ENCODE results near the gene ADGRG3.

DNA sequence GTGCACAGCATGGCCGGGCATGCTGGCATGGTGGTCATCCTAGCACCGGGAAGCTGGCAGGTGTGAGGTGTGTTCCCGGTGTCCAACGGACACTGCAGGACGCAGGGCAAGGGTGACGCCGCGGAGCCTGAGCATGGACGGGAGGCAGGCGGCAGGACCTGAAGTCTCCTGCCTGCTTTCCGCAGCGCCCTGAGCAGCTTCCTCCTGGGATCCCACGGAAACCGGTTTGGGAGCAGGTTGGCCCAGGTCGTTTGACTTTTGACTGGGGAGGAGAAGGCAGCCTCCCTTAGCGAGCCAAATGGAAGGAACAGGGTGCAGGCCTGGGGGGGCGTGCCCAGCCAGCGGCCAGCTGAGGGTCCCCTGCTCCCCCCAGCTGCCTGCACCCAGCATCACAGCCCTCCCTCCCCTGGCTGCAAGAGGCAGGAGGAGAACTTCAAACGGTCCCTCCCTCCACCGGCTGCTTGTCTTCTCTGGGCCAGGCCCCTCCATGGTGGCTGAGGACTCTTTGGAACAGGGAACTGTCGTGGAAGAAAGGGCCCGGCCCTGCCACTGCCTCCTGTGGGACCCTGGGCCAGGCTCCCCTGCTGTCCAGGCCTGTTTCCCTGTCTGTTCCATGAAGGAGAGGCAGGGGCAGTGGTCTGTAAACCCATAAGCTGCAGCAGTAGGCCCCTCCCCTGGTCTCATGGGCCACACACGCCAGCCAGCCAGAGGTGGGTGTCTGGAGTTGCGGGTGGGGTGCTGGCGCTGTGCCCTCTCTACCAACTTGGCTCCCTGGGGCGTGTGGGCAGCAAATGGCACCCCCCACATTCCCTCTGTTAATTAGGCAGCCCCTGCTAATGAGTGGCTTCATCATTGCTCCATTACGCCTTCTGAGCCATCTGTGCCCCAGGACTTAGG, 47.5 kb upstream of the ADGRG3 start:
- TF ChIP-seq, protein P1, sequence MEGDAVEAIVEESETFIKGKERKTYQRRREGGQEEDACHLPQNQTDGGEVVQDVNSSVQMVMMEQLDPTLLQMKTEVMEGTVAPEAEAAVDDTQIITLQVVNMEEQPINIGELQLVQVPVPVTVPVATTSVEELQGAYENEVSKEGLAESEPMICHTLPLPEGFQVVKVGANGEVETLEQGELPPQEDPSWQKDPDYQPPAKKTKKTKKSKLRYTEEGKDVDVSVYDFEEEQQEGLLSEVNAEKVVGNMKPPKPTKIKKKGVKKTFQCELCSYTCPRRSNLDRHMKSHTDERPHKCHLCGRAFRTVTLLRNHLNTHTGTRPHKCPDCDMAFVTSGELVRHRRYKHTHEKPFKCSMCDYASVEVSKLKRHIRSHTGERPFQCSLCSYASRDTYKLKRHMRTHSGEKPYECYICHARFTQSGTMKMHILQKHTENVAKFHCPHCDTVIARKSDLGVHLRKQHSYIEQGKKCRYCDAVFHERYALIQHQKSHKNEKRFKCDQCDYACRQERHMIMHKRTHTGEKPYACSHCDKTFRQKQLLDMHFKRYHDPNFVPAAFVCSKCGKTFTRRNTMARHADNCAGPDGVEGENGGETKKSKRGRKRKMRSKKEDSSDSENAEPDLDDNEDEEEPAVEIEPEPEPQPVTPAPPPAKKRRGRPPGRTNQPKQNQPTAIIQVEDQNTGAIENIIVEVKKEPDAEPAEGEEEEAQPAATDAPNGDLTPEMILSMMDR (IDR thresholded peaks at IDR 0.05): no peak
- no peak for TF ChIP-seq EZH2 (IDR thresholded peaks at IDR 0.05; ENCODE audit: borderline replicate concordance, insufficient read depth, low read depth, low read length, poor library complexity, severe bottlenecking)
